22Rv1 (cell line): ENCODE measurements around the gene IL26.

ENCODE experiments used
- H3K27ac ChIP-seq: fragments of 450-650 bp; 2 replicates; pipeline ENCODE4 v1.5.1; 2017
- CTCF ChIP-seq: fragments of 450-650 bp; IDR thresholded peaks from 2 replicates; pipeline ENCODE4 v1.5.1; 2017; ENCODE audit warnings: mild to moderate bottlenecking
- ZFX ChIP-seq: fragments of 450-650 bp; IDR thresholded peaks from 2 replicates; pipeline ENCODE4 v1.6.1; 2017; ENCODE audit warnings: antibody characterized with exemption, borderline replicate concordance

Gene IL26

GRCh38 chr12:68252077-68252476 is 26.5 kb upstream of the IL26 start:
- no peak for TF ChIP-seq ZFX
- TF ChIP-seq CTCF: no peak

GRCh38 chr12:68250454-68250853 is 24.8 kb upstream of the IL26 start:
- TF ChIP-seq CTCF: no peak
- TF ChIP-seq ZFX: no peak
- no peak overlapping the region for H3K27ac ChIP-seq

More at GRCh38 chr12:68252077-68252476, 26.5 kb upstream of the IL26 start:
- H3K27ac ChIP-seq: no peak overlapping the region

GRCh38 chr12:68247785-68248184 is 22.2 kb upstream of the IL26 start:
- H3K27ac ChIP-seq: no peak overlapping the region
- no peak for TF ChIP-seq ZFX
- TF ChIP-seq CTCF: no peak

GRCh38 chr12:68246350-68246749 is 20.7 kb upstream of the IL26 start:
- no peak for TF ChIP-seq CTCF
- no peak overlapping the region for H3K27ac ChIP-seq

GRCh38 chr12:68245180-68246021 is 19.8 kb upstream of the IL26 start:
- no peak for TF ChIP-seq CTCF
- TF ChIP-seq ZFX: no peak
- H3K27ac ChIP-seq: no peak overlapping the region

- TF ChIP-seq CTCF (no peak), ZFX (no peak)
- H3K27ac ChIP-seq: no peak overlapping the region
Measured at GRCh38 chr12:68242777-68243176, 17.2 kb upstream of the IL26 start.

GRCh38 chr12:68240975-68241374 is 15.4 kb upstream of the IL26 start:
- TF ChIP-seq ZFX (no peak), CTCF (no peak)
- H3K27ac ChIP-seq: no peak overlapping the region
